Keratinocyte (primary cell): Measurements from ENCODE around the gene OPN1LW.
"Not testable (repeated sequence)": the region's sequence is repeated elsewhere in the genome, so short reads cannot be mapped to it uniquely, and the experiment has no call there.

Experiments
- EZH2 ChIP-seq: IDR thresholded peaks from one replicate; pipeline ENCODE4 v1.6.1; 2012; ENCODE audit warnings: inconsistent platforms, mild to moderate bottlenecking, low read length, moderate library complexity
- TF ChIP-seq, protein P1 (sequence below), 3 experiments: IDR thresholded peaks in 1 of 3; conservative IDR thresholded peaks in 1 of 3; optimal IDR thresholded peaks in 1 of 3; 2 replicates in 2 of 3; 3 replicates in 1 of 3; pipeline versions ENCODE3 to v1.5.1; 2011; ENCODE audit warnings: low read length in 3 of 3, mild to moderate bottlenecking in 3 of 3, moderate library complexity in 2 of 3, control low read depth in 1 of 3, inconsistent platforms in 1 of 3; ENCODE audit not compliant: insufficient read depth in 2 of 3; ENCODE audit errors: extremely low read depth in 1 of 3

DNA sequence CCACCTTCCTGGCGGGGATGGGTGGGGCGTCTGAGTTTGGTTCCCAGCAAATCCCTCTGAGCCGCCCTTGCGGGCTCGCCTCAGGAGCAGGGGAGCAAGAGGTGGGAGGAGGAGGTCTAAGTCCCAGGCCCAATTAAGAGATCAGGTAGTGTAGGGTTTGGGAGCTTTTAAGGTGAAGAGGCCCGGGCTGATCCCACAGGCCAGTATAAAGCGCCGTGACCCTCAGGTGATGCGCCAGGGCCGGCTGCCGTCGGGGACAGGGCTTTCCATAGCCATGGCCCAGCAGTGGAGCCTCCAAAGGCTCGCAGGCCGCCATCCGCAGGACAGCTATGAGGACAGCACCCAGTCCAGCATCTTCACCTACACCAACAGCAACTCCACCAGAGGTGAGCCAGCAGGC lies at the start of gene OPN1LW:
- TF ChIP-seq, protein P1, sequence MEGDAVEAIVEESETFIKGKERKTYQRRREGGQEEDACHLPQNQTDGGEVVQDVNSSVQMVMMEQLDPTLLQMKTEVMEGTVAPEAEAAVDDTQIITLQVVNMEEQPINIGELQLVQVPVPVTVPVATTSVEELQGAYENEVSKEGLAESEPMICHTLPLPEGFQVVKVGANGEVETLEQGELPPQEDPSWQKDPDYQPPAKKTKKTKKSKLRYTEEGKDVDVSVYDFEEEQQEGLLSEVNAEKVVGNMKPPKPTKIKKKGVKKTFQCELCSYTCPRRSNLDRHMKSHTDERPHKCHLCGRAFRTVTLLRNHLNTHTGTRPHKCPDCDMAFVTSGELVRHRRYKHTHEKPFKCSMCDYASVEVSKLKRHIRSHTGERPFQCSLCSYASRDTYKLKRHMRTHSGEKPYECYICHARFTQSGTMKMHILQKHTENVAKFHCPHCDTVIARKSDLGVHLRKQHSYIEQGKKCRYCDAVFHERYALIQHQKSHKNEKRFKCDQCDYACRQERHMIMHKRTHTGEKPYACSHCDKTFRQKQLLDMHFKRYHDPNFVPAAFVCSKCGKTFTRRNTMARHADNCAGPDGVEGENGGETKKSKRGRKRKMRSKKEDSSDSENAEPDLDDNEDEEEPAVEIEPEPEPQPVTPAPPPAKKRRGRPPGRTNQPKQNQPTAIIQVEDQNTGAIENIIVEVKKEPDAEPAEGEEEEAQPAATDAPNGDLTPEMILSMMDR (optimal IDR thresholded peaks at IDR 0.05 in 1 of 3, IDR thresholded peaks at IDR 0.05 in 1 of 3, conservative IDR thresholded peaks at IDR 0.05 in 1 of 3; ENCODE audit: extremely low read depth in 1 of 3, insufficient read depth in 2 of 3, low read length in 3 of 3), result not testable (repeated sequence)
- not testable (repeated sequence) for TF ChIP-seq EZH2
